CMK (cell line): ENCODE results near the gene FGGY.

ENCODE experiments used
- DNase-seq: peaks from one replicate; pipeline ENCODE4 v3.0.0-alpha.2; 2010; ENCODE audit warnings: low read depth

FGGY gene

DNA sequence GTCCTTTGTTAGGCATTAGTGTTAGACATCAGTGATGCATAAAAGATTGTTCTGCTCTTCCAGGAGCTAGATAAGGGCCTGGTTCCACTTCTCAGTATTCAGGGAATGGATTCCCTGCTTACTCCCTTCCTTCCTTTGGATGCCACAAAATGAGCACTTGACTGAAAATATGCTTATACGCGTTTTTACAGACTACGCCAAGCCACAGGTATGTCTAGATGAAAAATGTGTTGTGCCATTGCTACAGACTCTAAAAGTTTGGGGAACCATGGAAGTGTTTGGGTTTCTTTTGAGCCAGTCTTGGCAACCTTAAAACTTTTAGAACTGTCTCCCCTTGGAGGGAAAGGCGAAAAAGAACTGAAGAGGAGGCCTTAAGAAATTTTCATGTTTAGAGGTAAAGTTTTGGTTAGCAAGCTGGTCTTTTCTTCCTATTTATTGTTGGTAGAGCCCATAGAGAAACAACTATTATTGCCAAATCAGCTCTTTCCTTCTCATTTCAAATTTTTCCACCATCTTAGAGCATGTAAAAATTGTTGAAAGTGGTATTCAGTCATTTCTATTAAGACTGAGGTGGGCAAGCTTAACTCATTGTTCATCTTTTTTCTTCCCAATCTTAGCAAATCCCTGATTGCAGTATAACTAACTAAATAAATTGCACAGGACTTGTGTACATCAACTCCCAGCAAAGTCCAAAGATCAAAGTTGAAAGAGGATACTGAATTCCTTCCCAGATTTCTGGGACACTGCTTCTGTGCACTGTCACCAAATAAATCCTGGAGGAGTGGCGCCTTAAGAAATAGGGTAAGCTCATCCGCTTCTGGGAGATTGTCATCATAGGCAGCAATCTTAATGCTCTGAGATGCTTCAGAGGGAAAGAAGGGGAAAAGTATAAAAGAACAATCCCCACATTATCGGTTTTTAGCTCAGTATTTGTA is 18.9 kb downstream of the FGGY start:
- no peak for DNase-seq

DNA sequence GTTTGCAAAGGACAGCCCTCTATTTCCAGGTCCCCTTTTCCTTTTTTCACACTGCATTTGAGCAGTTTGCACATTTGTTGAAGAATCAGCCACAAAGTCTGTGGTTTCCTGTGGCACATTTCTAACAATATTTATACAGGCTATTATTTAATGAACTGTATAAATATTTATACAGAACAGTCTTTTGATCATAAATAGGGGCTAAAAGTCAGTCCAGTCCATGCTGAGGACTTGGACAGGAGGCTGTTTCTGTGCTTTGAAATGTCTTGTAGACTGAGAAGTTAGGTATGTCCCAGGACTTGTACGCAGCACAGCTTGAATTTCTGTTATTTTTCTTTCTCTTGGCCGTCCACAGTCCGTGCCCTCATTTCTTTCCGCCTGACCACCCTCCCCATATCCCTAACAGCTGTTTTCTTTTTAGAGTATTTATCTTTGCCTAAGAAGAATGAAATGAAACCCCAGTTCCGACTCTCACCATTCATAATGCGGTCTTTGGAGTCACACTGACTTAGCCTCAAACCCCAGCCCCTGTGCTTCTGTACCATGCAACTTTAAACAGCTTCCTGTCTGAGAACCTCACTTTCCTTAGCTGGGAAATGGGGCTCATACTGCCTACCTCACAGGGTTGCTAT is 19.7 kb downstream of the FGGY start:
- DNase-seq: no peak

DNA sequence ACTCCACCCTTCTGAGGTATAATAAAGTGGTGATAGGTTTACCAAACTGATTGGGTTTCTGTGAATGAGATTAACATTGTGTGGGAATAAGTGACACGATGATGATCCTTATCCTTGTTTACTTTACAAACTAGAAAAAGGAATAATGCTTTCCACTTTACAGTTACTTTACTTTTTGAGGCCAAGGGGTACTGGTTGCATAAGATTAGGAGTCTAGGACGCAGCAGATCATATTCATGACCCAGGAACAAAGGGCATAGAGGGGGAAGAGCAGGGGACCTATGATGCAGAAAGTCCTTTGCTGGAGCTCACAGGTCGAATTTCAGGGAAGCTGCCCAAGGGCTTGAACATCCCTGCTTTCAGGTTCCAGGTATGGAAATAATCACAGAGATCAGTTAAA is 20.4 kb downstream of the FGGY start:
- DNase-seq: no peak

DNA sequence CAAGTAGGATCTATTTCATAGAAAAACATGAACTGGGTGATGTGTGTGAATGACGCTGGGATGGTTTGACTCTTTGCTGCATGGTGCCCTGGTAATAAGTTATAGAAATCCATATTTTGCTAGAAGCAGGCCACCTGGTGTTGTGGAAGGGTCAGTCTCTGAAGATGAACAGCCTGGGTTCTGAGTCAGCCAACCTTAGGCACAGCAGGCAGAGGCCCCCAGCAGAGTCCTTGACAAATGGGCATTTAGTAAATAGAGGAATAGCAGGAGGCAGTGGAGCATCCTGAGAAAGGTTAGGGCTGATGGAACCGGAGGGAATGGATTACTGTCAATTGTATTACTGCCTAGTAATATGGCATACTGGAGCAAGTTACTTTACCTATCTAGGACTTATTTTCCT is 20.9 kb downstream of the FGGY start:
- no peak for DNase-seq

DNA sequence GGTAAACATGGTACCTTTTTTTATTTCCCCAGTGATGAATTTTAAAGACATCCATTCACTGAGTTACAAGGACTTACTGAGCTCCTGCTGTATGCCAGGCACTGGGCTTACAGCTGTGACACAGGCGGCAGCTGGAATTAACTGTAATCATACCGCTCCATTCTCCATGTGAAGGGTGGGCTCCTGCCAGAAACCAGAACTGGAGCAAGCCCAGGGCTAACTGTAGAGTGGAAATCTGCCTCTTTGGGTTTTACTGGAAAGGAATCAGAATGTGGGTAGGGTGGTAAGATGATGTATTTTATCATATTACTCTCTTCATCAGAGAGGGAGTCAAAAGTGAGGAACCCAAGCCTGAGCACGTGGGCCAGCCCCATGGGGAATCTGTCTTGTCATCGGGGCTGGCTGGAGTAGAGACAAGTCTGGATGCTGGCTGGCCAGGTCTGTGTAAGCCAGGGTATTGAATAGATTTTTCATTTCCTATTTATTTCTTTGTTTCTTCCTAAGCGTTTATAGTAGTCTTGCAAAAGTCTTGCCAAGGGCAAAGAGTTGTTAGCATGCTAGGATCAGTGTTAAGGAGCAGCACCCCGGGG is 21.5 kb downstream of the FGGY start:
- DNase-seq: no peak

DNA sequence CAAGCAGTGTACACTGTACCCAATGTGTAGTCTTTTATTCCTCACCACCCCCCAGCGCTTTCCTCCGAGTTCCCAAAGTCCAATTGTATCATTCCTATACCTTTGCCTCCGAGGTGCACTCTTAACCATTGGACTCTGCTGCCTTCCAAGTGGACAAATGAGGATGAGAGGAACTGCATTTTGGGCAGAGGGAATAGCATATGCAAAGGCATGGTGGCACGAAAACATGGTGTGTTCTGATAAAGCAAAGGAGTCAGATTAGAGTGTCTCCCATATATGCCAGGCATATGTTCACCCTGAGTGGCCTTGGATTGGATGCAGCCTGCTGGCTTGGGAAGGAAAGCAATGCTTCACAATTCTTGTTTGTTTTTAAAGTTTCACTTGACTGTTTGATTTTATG is 25.5 kb downstream of the FGGY start:
- no peak for DNase-seq

DNA sequence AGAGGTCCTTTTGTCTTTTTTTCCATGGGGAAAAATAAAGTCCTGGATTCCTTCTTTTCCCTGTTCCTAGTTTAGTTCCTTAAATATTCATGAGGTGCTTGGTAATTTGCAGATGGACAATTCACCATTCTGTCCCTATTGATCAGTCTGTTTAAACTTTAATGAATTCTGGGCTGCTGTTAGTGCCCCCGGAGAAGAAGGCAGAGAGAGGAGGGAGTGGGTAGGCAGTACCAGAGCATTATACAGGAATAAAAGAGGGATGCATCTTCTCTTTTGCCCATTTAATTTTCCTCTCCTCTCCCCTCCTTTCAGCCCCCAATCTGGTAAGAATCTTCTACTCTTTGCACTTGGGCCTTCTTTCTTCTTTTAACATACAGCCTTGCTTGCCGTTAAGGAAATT is 25.9 kb downstream of the FGGY start:
- DNase-seq: no peak

DNA sequence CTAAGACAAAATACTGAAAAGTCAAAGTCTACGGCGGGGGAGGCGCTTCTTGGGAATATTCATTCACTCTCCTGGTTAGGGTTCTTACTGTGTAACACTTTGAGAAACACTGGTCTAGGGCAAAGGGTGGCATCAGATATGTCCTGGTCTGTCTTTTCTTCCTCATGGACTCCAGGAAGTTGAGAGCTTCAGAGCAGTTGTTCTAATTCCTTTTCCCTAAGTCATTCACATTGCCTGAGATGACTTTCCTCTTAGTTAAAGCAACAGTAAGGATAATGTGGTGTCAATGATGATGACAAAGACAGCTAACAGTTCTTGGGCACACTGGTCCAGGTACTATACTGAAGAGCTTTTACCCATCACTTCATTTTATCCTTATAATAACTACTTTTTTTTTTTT is 27.0 kb downstream of the FGGY start:
- no peak for DNase-seq

DNA sequence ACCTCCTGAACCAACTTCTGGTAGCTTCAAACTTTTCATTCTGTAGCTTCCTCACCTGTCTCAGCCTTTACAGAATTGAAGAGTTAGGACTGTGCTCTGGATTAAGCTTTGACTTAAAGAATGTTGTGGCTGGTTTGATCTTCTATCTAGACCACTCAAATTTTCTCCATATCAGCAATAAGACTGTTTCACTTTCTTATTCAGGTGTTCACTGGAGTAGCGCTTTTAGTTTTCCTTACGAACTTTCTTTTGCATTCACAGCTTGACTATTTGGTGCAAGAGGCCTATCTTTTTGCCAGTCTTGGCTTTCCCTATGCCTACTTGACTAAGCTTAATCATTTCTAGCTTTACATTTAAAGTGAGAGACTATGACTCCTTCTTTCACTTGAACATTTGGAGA is 31.5 kb downstream of the FGGY start:
- DNase-seq: no peak

DNA sequence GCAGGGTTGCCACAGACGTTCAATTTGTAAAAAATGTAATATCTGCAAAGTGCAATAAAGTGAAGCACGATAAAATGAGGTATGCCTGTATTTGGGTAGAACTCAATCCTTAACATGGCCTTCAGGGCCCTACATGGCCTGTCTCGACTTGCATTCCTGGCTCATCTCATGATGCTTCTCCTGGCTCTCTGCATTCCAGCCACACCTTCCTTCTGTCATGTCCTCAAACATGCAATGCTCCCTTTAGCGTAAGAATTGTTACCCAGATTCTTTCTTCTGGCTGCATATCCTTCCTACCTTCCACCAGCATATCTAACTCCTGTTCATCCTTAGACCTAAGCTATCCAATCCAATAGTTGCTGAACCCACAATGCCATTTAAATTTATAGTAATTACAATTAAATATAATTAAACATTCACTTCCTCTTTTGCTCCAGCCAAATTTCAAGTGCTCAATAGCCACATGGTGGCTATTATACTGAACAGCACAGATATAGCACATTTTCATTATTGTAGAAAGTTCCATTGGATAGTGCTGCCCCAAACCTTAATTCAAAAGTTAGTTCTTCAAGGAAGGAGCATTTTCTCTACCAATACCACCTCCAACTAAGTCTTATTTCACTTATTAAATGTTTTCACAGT is 32.6 kb downstream of the FGGY start:
- DNase-seq: no peak

DNA sequence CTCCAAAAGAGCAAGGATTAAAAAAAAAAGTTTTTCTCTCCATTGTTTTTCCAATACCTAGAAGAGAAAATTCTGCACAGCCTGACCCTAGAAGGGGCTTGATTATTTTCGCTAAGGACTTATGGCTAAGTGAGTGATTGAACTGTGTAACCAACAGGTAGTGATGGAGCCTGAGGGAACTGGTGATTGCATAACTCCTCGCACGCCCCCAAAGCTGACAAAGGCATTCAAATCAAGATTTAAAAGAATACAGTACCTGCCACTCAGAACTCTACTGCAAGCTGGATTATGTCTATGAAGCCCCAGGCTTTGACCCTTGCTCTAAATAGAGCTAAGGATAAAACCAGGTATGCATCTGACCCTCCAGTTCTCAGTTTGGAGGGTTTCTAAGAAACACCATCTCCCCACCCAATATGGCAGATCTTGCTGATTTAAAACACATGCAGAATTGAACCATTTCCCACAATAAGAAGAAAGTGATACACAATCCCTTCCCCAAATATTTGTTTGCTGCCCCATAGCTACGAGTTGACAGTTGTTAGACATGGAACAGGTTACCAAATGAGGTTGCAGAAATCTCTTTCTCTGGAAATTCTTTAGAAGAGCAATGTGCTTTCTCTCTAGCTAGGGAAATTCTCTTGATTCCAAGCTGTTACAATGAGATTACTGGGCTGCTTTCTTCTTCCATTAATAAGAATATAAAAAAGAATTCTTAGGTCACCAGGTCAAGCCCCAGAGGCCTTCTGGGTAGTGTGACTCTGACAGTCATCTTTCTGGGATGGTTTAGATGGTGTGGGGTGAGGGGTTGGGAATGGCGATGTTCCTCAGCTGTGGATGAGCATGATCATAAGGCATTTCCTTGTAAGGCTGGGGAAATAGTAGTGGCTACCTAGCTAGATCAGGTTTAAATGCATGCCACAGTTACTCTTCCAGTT is 35.1 kb downstream of the FGGY start:
- DNase-seq: no peak

DNA sequence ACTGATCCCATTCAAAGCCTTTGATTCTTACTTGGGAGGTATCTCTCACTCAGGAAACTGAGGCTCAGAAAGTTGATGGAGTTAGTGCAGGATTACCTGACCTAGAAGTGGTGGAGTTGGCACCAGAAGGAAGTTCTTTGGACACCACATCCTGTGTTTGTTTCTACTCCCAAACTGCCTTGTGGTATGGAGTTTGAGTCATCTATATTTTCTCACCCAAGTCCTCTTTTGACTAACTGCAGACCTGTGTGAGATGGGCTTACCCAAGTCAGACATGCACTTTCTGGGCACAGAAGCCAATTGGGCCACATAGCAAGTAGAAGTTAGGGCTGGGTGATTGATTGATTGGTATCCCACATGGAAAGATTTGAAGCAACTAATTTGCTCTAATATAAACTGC is 36.1 kb downstream of the FGGY start:
- DNase-seq: no peak

DNA sequence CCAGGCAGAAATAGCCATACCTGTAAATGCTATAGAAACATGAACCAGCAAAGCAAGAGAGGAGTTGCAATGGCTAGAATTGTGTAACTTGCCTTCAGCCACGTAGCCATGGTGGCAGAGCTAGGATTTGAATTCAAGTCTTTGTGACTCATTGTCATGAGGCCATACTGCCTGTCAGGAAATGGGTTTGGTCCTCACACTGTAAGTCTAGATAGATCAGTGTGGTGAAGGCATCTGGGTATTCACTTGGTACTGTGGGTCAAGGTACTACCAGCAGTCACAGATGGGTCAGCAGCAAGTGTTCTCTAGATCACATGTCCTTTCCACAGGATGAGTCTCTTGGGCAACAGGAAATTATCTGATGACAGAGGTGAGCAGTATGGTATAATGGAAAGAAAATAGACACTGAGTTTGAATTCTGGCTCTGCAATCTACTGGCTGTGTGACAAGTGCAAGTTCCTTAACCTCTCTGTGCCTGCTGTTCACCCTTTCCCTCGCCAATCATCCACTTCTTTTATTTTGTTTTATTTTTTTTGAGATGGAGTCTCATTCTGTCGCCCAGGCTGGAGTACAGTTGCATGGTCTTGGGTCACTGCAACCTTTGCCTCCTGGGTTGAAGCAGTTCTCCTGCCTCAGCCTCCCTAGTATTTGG is 36.9 kb downstream of the FGGY start:
- DNase-seq: no peak

DNA sequence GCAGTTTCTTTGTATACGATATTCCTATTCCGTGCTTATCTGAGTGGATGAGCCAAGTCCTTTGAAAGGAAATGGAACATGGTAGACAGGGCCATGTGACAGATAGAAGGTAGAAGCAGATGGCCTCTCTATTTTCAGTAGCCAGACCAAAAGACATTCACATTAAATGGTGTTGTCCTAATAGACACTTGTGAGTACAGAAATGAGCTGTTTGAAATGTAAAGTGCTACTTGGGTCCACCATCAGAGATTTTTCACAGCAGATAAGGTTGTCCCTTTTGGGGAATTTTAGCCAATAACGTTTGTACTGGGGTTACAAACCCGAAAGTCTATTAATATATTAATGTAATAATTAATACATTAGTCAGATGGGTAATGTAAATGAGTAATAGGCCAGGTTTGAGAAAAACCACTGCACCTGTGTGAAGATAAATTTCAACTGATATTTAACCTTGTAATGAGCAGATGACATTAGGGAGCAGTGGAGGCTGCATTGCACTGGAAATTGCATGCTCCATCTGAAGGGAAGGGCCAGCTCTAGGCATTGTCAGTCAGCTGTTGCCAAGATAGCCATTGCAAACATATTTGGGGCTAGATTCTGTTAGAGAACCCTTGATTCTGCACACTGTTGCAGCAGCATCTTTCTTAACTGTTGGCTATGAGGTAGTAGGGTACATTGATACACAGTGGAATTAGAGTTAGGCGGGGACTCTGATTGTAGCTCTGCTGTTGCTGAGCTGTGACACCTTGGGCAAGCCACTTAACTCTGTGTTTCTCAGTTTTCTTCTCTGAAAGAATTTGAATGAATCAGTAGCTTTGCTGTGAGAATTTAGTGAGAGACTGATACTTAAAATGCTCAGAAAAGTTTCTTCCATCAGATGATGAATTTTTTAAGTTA is 43.8 kb downstream of the FGGY start:
- DNase-seq: no peak

DNA sequence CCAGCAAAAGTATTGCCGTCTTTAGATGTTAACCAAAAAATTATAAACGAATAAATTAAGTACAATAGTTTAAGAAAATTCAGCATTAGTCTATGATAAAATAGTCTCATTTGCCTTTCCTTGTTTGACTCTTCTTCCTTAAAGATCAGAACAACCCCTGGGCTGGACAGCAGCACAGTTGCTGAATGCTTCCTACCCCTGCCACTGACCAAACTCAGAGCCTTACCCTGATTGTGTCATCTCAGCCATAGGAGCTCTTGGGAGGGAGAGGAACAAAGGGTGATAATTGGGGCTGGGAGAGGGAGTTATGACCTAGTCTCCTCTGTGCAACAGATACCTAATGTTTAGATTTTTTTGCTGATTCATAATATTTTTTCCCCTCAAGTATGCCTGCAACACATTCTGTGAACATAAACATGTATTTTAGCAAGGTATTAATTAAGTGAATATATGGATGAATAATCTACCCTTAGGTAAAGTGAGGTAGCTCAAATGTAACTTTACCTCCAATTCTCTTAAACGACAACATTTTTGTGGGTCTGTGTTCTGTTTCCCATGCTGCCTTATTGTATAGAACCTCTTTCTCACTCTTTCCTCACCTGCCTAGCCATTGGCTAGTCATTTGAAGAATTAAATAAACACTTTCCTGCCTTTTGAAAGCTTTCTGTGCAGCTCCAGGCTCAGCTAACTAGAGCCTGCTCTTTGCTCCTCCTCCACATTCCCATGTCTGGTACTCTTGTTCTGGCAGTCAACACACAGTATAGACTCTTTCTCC is 46.1 kb downstream of the FGGY start:
- DNase-seq: no peak

DNA sequence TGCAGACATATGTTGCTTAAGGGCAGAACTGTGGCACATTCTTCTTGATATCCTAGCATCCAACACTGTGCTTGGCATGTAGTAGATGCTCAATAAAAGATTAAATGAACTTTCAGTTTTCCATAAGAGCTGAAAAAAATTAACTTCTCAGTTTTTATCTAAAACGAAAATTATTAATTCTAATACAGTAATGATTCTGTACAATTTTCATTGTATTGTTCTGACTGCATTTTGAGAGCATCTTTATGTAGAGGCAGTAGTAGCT is 46.6 kb downstream of the FGGY start:
- no peak for DNase-seq

DNA sequence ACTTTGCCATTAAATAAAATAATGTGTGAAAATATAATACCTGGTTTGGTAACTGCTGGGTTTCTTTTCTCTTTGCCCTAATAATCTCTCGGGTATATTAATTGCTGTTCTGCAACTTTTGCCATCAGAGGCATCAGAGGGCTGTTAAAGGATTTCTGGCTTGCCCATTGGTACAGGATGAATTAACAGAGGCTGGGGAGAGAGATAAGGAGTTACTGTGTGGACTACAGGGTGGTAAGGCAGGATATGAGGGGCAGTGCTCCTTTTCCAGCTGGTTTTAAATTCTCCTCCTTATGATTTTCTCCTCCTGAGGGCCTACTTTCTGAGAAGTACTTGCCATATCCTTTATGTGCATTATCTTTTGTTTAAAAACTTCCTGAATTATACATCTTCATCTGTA is 48.3 kb downstream of the FGGY start:
- DNase-seq: no peak

DNA sequence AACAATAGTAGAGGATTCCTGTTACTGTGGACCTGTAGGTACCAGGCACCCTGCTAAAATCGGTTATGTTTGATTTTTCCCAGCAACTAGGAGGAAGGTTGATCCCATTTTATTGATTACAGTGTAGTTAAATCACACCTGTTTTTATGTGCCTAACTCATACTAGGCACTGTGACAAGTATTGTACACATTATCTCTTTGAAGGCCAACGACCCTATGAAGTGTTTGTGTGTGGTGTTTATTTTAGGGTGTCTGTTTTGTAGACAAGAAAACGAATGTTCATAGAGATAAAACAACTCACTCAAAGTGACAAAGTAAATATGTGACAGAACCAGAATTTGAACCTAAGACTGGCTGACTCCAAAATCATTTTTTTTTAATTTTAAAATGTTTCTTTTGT is 49.5 kb downstream of the FGGY start:
- DNase-seq: no peak

DNA sequence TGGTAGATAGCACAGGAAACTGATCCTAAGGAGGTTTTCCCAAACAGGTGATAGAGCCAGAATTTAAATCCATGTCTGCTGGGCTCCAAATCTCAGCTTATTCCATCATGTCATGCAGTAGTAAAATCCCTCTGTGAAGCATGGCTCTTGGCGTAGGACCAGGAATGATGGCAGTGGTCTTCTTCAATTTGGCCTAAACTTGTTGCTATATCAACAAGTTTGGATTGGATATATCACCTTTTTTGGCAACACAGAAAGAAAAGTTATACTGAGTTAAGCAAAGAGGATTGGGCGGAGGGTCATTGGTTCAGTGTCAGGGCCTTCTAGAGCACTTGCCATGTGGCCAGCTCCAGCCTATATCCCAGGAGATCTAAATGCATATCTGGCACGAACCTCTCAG is 52.2 kb downstream of the FGGY start:
- no peak for DNase-seq

DNA sequence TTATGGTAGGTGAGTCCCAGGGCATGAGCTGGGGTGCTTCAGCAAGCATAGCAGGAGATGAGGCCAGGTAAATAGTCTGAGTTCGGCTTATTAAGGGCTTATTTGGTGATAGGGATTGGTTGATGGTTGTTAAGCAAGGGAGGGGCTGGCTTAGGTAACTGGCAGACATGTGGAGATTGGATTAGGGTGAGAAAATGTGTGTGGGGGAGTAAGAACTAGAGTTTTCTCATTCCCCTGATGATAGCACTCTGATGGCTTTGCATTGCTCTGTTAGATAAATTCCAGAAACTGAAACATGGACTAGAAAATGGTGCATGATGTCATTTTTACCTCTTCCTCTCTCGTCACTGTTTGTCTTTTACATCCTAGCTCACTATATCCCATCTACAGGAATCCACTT is 53.6 kb downstream of the FGGY start:
- DNase-seq: no peak
